Mesenchymal stem cell (in vitro differentiated cells and primary cell): Measurements from ENCODE around the gene TRAF6.

ENCODE experiments used
- DNase-seq: peaks from one replicate; pipeline ENCODE4 v3.0.0-alpha.2; 2013
- H2AFZ ChIP-seq: one replicate; pipeline ENCODE4 v1.6.1; 2013; ENCODE audit warnings: low read depth, mild to moderate bottlenecking, control low read depth, inconsistent platforms, low read length, moderate library complexity
- H2AK5ac ChIP-seq: 2 replicates; pipeline ENCODE4 v1.6.1; 2013; ENCODE audit warnings: low read length, moderate library complexity, mild to moderate bottlenecking, inconsistent platforms; ENCODE audit not compliant: severe bottlenecking
- H2BK120ac ChIP-seq: one replicate; pipeline ENCODE4 v1.6.1; 2013; ENCODE audit warnings: low read depth, mild to moderate bottlenecking, inconsistent platforms, low read length, moderate library complexity
- H2BK12ac ChIP-seq, 2 experiments: one replicate each; pipeline ENCODE4 v1.6.1; 2013; ENCODE audit warnings: inconsistent platforms in 2 of 2, low read length in 2 of 2, mild to moderate bottlenecking in 2 of 2, moderate library complexity in 2 of 2, control low read depth in 1 of 2
- H2BK15ac ChIP-seq: one replicate; pipeline ENCODE4 v1.6.1; 2013; ENCODE audit warnings: mild to moderate bottlenecking, low read depth, inconsistent platforms; ENCODE audit not compliant: poor library complexity, severe bottlenecking
- H2BK5ac ChIP-seq: 2 replicates; pipeline ENCODE4 v1.6.1; 2013; ENCODE audit warnings: low read depth, mild to moderate bottlenecking, low read length, control low read depth, inconsistent platforms; ENCODE audit not compliant: poor library complexity, severe bottlenecking
- H3K14ac ChIP-seq, 2 experiments: one replicate each; pipeline ENCODE4 v1.6.1; 2013; ENCODE audit warnings: inconsistent platforms in 2 of 2, low read length in 2 of 2, control low read depth in 1 of 2, mild to moderate bottlenecking in 1 of 2, moderate library complexity in 1 of 2
- H3K18ac ChIP-seq, 2 experiments: one replicate each; pipeline ENCODE4 v1.6.1; 2013; ENCODE audit warnings: inconsistent platforms in 2 of 2, low read length in 2 of 2, control low read depth in 1 of 2, low read depth in 1 of 2, mild to moderate bottlenecking in 1 of 2
- H3K23ac ChIP-seq, 2 experiments: one replicate each; pipeline ENCODE4 v1.6.1; 2013; ENCODE audit warnings: inconsistent platforms in 2 of 2, low read length in 2 of 2, mild to moderate bottlenecking in 2 of 2, moderate library complexity in 2 of 2, control low read depth in 1 of 2
- H3K27ac ChIP-seq: 2 replicates; pipeline ENCODE4 v1.5.1; 2013; ENCODE audit warnings: mild to moderate bottlenecking, moderate library complexity, low read length, control low read depth, inconsistent platforms; ENCODE audit not compliant: poor library complexity, severe bottlenecking
- H3K27me3 ChIP-seq, 2 experiments: 2 replicates each; pipeline versions ENCODE4 v1.6.1 to v1.7.0; 2013; ENCODE audit warnings: low read length in 2 of 2, mild to moderate bottlenecking in 2 of 2, moderate library complexity in 2 of 2, control low read depth in 1 of 2, inconsistent platforms in 1 of 2; ENCODE audit not compliant: control insufficient read depth in 1 of 2, insufficient read depth in 1 of 2
- H3K36me3 ChIP-seq, 2 experiments: 2 replicates each; pipeline versions ENCODE4 v1.6.1 to v1.7.0; 2013; ENCODE audit warnings: low read length in 2 of 2, control low read depth in 1 of 2, inconsistent platforms in 1 of 2, low read depth in 1 of 2, mild to moderate bottlenecking in 1 of 2; ENCODE audit not compliant: insufficient read depth in 2 of 2, control insufficient read depth in 1 of 2
- H3K4ac ChIP-seq, 2 experiments: one replicate each; pipeline ENCODE4 v1.6.1; 2013; ENCODE audit warnings: inconsistent platforms in 2 of 2, low read length in 2 of 2, mild to moderate bottlenecking in 2 of 2, moderate library complexity in 2 of 2, control low read depth in 1 of 2, low read depth in 1 of 2
- H3K4me1 ChIP-seq: 2 replicates; pipeline ENCODE4 v1.6.1; 2013; ENCODE audit warnings: low read depth, low read length, control low read depth; ENCODE audit not compliant: control insufficient read depth, insufficient read depth
- H3K4me2 ChIP-seq: 2 replicates; pipeline ENCODE4 v1.6.1; 2013; ENCODE audit warnings: low read length, mild to moderate bottlenecking, inconsistent platforms; ENCODE audit not compliant: poor library complexity, severe bottlenecking
- H3K4me3 ChIP-seq, 2 experiments: 2 replicates each; pipeline versions ENCODE4 v1.5.1 to v1.7.0; 2013; ENCODE audit warnings: low read length in 2 of 2, mild to moderate bottlenecking in 2 of 2, control low read depth in 1 of 2, low read depth in 1 of 2; ENCODE audit not compliant: insufficient read depth in 1 of 2
- H3K79me1 ChIP-seq: replicated peaks from 2 replicates; pipeline ENCODE4 v1.6.1; 2013; ENCODE audit warnings: mild to moderate bottlenecking, control low read depth, low read length, inconsistent platforms; ENCODE audit not compliant: poor library complexity, severe bottlenecking
- H3K9ac ChIP-seq: 2 replicates; pipeline ENCODE4 v1.7.0; 2013; ENCODE audit warnings: mild to moderate bottlenecking, low read length, moderate library complexity
- H3K9me3 ChIP-seq: 2 replicates; pipeline ENCODE4 v1.7.0; 2013; ENCODE audit warnings: mild to moderate bottlenecking, low read length; ENCODE audit not compliant: control insufficient read depth
- H4K8ac ChIP-seq: one replicate; pipeline ENCODE4 v1.6.1; 2013; ENCODE audit warnings: inconsistent platforms, mild to moderate bottlenecking, low read length, moderate library complexity
- H4K91ac ChIP-seq: one replicate; pipeline ENCODE4 v1.6.1; 2013; ENCODE audit warnings: mild to moderate bottlenecking, low read length, inconsistent platforms
- WGBS: methylation state at CpG from one replicate; pipeline ENCODE4 v1.1.7; 2013; ENCODE audit warnings: mixed read lengths; 5-methylcytosine and 5-hydroxymethylcytosine counted together

The TRAF6 gene

GRCh38 chr11:36460220-36460619 lies 49.9 kb downstream of the TRAF6 start:
- no peak for DNase-seq
- H3K9me3 ChIP-seq: no peaks in the 10 kb centered on the region
- H3K9ac ChIP-seq: no peak overlapping the region
- H3K4me2 ChIP-seq: no peak overlapping the region
- WGBS: 78% methylated on average over 7 of the region's 10 CpGs
- H2BK15ac ChIP-seq: no peak overlapping the region
- no peak overlapping the region for H2BK5ac ChIP-seq
- H2AFZ ChIP-seq: no peak overlapping the region
- peaks cover 33% of the 10 kb centered on the region for H3K4me1 ChIP-seq
- no peak overlapping the region for H2BK120ac ChIP-seq
- no peak overlapping the region for H3K18ac ChIP-seq
- H3K4me3 ChIP-seq: no peak overlapping the region
- H3K14ac ChIP-seq: no peak overlapping the region
- no peak overlapping the region for H3K27ac ChIP-seq
- no peak overlapping the region for H3K23ac ChIP-seq
- no peak overlapping the region for H2BK12ac ChIP-seq
- H4K91ac ChIP-seq: no peak overlapping the region
- H3K4ac ChIP-seq: no peak overlapping the region
- H4K8ac ChIP-seq: no peak overlapping the region
- peaks cover 0 to 44% of the 10 kb centered on the region in 2 experiments for H3K36me3 ChIP-seq
- H3K79me1 ChIP-seq: peaks cover 28% of the 10 kb centered on the region
- H3K27me3 ChIP-seq: no peaks in the 10 kb centered on the region
- H2AK5ac ChIP-seq: no peak overlapping the region

DNA sequence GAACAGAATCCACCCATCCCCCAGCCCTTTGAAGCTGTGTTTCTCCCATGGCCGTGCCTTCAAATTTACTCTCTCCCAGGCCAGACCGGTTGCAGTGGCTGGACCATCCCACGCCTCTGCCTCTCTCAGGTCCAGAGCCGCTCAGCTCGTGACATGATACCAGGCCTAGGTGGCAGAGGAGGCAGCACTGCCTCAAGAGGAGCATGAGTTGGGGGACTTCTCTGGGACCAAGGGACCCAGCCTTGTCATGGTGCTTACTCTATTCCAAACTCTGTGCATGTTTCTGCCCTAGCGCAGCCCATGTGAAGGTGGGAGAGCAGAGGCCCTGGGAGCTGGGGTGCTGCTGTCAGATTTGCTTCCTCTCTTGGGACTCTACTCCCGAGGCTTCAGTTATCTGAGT lies 51.0 kb downstream of the TRAF6 start:
- H3K4me2 ChIP-seq: no peak overlapping the region
- no peaks in the 10 kb centered on the region for H3K27me3 ChIP-seq
- H3K79me1 ChIP-seq: peaks cover 28% of the 10 kb centered on the region
- no peak overlapping the region for H3K4ac ChIP-seq
- H2AK5ac ChIP-seq: peak overlapping the region; percentile 49
- H3K9me3 ChIP-seq: no peaks in the 10 kb centered on the region
- no peak overlapping the region for H3K4me3 ChIP-seq
- H2BK15ac ChIP-seq: peak overlapping the region; percentile 29
- no peak overlapping the region for H3K9ac ChIP-seq
- no peak overlapping the region for H2AFZ ChIP-seq
- peaks cover 0 to 51% of the 10 kb centered on the region in 2 experiments for H3K36me3 ChIP-seq
- H4K8ac ChIP-seq: no peak overlapping the region
- H3K4me1 ChIP-seq: peaks cover 43% of the 10 kb centered on the region
- H3K18ac ChIP-seq: peak overlapping the region in 1 of 2 experiments; percentile 32
- WGBS: 90% methylated on average over 7 of the region's 7 CpGs
- no peak overlapping the region for H3K27ac ChIP-seq
- peak overlapping the region; percentile 14 for H4K91ac ChIP-seq
- H3K23ac ChIP-seq: no peak overlapping the region
- H2BK12ac ChIP-seq: peak overlapping the region in 1 of 2 experiments; percentile 73
- no peak for DNase-seq
- no peak overlapping the region for H2BK5ac ChIP-seq
- no peak overlapping the region for H2BK120ac ChIP-seq
- no peak overlapping the region for H3K14ac ChIP-seq

DNA sequence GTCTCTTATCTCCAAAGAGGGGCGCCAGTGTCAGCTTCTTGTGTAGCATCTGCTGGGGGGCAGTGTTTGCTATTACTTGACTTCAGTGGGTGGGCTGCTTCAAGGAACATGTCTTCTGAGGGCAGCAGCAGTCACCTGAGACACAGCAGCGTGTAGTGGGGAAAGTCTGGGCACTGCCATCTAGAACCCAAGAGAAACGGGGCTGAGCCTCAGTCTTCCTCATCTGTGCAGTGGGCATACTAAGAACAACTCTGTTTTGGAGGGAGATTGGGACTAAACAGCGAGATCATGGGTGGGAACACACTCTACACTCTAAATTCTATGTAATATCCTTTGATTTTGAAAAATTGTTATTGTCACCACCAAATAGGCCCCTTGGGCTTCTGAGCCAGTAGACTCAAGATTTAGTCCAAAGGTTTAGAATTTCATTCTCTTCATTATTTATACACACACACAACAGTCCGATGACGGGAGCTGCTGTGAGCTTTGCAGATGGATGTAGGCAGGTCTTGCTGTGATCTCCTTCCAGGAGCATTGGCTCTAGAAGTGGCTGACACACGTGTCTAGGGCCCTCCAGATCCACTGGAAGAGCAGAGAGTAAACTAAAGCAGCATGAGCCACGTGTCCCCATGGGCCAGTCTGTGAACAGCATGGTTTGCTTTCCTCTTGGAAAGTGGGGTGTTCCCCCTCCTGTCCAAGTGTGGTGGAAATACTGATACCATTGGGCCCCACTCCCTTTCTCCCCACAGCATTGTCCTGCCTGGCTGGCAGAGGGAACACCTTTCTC lies 51.8 kb downstream of the TRAF6 start:
- Histone ChIP-seq H3K79me1 (peaks cover 28% of the 10 kb centered on the region), H3K4me1 (peaks cover 46% of the 10 kb centered on the region), H2BK15ac (no peak overlapping the region), H3K4me2 (no peak overlapping the region), H3K4ac (no peak overlapping the region), H3K36me3 (peaks cover 0 to 57% of the 10 kb centered on the region in 2 experiments), H2BK5ac (no peak overlapping the region), H3K9ac (no peak overlapping the region), H3K18ac (peak overlapping the region in 1 of 2 experiments; percentile 1), H3K27me3 (no peaks in the 10 kb centered on the region), H3K27ac (no peak overlapping the region), H2BK12ac (peak overlapping the region; percentile 12 to 18), H3K14ac (no peak overlapping the region), H4K91ac (peak overlapping the region; percentile 19), H2AFZ (no peak overlapping the region), H2AK5ac (peak overlapping the region; percentile 58), H3K4me3 (no peak overlapping the region), H4K8ac (no peak overlapping the region), H2BK120ac (no peak overlapping the region), H3K23ac (no peak overlapping the region), H3K9me3 (no peaks in the 10 kb centered on the region)
- WGBS: 95% methylated on average over 6 of the region's 8 CpGs
- DNase-seq: no peak

DNA sequence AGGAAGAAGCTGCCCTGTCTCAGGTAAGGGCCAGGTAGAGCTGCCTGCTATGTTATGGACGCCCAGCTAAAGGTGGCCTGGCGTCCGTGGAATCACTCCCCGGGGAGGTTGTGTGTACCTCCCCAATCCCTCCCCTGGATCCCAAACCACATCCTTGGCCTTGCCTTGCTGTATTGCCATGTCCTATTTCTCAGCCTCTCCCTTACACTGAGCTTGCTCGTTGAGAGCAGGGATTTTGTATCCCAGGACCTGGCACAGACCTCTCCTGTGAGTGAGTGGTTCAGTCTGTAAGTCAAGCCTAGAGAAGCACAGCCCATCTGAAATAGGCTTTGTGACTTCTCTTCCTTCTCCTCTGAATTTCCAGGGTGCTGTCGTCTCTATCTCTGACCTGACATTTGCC lies 53.9 kb downstream of the TRAF6 start:
- H3K4me3 ChIP-seq: no peak overlapping the region
- peak overlapping the region; percentile 82 for H2BK120ac ChIP-seq
- peak overlapping the region; percentile 93 to 98 for H2BK12ac ChIP-seq
- H3K9ac ChIP-seq: peak overlapping the region; percentile 73
- peak overlapping the region; percentile 86 for H4K91ac ChIP-seq
- H3K27me3 ChIP-seq: no peaks in the 10 kb centered on the region
- H3K14ac ChIP-seq: peak overlapping the region in 1 of 2 experiments; percentile 85
- H3K79me1 ChIP-seq: peaks cover 16% of the 10 kb centered on the region
- H3K9me3 ChIP-seq: no peaks in the 10 kb centered on the region
- DNase-seq: no peak
- peak overlapping the region; percentile 97 for H2AK5ac ChIP-seq
- peak overlapping the region; percentile 62 to 95 for H3K4ac ChIP-seq
- H2BK5ac ChIP-seq: peak overlapping the region; percentile 80
- H3K23ac ChIP-seq: peak overlapping the region in 1 of 2 experiments; percentile 76
- peak overlapping the region; percentile 82 for H2BK15ac ChIP-seq
- no peak overlapping the region for H3K4me2 ChIP-seq
- peak overlapping the region; percentile 98 for H4K8ac ChIP-seq
- H3K27ac ChIP-seq: peak overlapping the region; percentile 98
- 30% methylated on average over 6 of the region's 6 CpGs for whole genome bisulfite sequencing
- peak overlapping the region; percentile 91 to 97 for H3K18ac ChIP-seq
- no peak overlapping the region for H2AFZ ChIP-seq
- H3K36me3 ChIP-seq: peaks cover 0 to 55% of the 10 kb centered on the region in 2 experiments
- H3K4me1 ChIP-seq: peaks cover 51% of the 10 kb centered on the region
